ENCODE results near the gene TFR2. TPM values are rescaled to one million over a fixed set of nuclear protein-coding genes. Genes with fewer than 3 reads are reported as not detected.

TFR2 gene
- total and polyA plus RNA-seq, 2 donors (not counting 3 experiments of a cell fraction or from before 2014, with no cell fraction given): 0.37 to 0.60 TPM

DNA sequence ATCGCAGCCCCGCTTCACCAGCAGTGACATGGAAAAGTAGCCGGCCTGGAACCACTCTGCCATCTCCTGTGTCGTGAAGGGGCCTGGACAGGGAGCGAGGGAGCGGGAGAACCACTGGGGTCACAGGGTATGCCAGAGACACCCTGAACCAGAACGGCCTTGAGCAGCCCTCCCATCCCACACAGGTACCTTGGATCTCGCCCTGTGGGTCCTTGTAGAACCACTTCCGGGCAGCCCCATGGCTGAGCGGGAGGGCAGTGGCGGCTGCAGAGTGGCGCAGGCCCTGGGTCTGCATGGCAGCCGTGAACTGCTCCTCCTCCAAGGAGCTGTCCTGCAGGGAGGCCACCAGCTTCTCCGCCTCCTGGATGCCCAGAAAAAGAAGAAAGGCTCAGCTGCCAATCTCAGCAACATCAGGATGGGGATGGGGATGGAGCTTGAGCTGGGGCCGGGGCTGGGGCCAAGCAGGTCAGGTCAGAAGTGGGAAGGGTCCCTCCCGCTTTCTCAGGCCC is 43.2 kb upstream of the TFR2 start:
- Histone ChIP-seq H3K27ac (ENCODE audit: insufficient read depth, low read depth, low read length) (no peak overlapping the region), H3K9me1 (replicated peaks; ENCODE audit: control insufficient read depth, extremely low read depth, insufficient read depth, low read length) (no peaks in the 10 kb centered on the region), H4K20me1 (replicated peaks; ENCODE audit: control insufficient read depth, extremely low read depth, insufficient read depth, low read length) (no peaks in the 10 kb centered on the region), H3K4me3 (replicated peaks in 1 of 3; ENCODE audit: insufficient read depth in 1 of 3, low read depth in 1 of 3, low read length in 3 of 3) (no peak overlapping the region), H3K4me2 (ENCODE audit: insufficient read depth, low read length) (no peak overlapping the region), H3K79me2 (ENCODE audit: control insufficient read depth, insufficient read depth, low read length) (peaks cover 11% of the 10 kb centered on the region), H2AFZ (ENCODE audit: low read depth, low read length) (no peak overlapping the region), H3K36me3 (ENCODE audit: control insufficient read depth in 2 of 2, extremely low read depth in 1 of 2, insufficient read depth in 2 of 2, low read length in 2 of 2) (peaks cover 9 to 73% of the 10 kb centered on the region in 2 experiments), H3K9me3 (replicated peaks; ENCODE audit: control insufficient read depth, insufficient read depth, low read length) (no peaks in the 10 kb centered on the region), H3K4me1 (ENCODE audit: control insufficient read depth, extremely low read depth, insufficient read depth, low read length) (no peaks in the 10 kb centered on the region), H3K27me3 (ENCODE audit: control insufficient read depth in 2 of 2, insufficient read depth in 2 of 2, low read length in 2 of 2) (no peaks in the 10 kb centered on the region), H3K9ac (replicated peaks; ENCODE audit: extremely low read depth, insufficient read depth, low read length) (no peak overlapping the region)
- DNase-seq (ENCODE audit: low read depth, low spot score) (no peak), FAIRE-seq (no peak)
- ChIA-PET POLR2A (no interaction called here), CTCF (interaction anchor here (0.9 to 7.0 kb wide), 3 partner anchors 7 to 21 kb away, joined by 3 to 60 read pairs (median 4); partner anchors contain the start of gene POP7)
- dilution Hi-C loops (cut with MboI; ENCODE audit: extremely low pct_ligation_motif_present, low sequenced_read_pairs) (no loop called here), intact Hi-C loops (cut with micrococcal nuclease) (no loop called here)
- BruUV-seq (replicated peaks): no TSS peak
- TF ChIP-seq MYC (IDR thresholded peaks at IDR 0.05; ENCODE audit: low read depth, low read length) (no peak), JUN (IDR thresholded peaks at IDR 0.05; ENCODE audit: borderline replicate concordance, insufficient read depth, insufficient read length, low read depth) (no peak), POLR2AphosphoS5 (IDR thresholded peaks at IDR 0.05; ENCODE audit: insufficient read depth, low read depth, low read length) (no peak), FOS (IDR thresholded peaks at IDR 0.05; ENCODE audit: borderline replicate concordance, insufficient read depth, low read length) (no peak), POLR2A (IDR thresholded peaks at IDR 0.05; ENCODE audit: low read depth, low read length) (no peak), GATA2 (IDR thresholded peaks at IDR 0.05; ENCODE audit: insufficient read depth, insufficient read length, low read depth, low read length) (no peak), EZH2 (IDR thresholded peaks at IDR 0.05; ENCODE audit: borderline replicate concordance, low read depth, low read length, severe bottlenecking) (no peak)
- TF ChIP-seq, protein P1, sequence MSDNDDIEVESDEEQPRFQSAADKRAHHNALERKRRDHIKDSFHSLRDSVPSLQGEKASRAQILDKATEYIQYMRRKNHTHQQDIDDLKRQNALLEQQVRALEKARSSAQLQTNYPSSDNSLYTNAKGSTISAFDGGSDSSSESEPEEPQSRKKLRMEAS (IDR thresholded peaks at IDR 0.05; ENCODE audit: insufficient read depth, insufficient read length): no peak
- TF ChIP-seq, protein P2, sequence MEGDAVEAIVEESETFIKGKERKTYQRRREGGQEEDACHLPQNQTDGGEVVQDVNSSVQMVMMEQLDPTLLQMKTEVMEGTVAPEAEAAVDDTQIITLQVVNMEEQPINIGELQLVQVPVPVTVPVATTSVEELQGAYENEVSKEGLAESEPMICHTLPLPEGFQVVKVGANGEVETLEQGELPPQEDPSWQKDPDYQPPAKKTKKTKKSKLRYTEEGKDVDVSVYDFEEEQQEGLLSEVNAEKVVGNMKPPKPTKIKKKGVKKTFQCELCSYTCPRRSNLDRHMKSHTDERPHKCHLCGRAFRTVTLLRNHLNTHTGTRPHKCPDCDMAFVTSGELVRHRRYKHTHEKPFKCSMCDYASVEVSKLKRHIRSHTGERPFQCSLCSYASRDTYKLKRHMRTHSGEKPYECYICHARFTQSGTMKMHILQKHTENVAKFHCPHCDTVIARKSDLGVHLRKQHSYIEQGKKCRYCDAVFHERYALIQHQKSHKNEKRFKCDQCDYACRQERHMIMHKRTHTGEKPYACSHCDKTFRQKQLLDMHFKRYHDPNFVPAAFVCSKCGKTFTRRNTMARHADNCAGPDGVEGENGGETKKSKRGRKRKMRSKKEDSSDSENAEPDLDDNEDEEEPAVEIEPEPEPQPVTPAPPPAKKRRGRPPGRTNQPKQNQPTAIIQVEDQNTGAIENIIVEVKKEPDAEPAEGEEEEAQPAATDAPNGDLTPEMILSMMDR (IDR thresholded peaks at IDR 0.05; ENCODE audit: extremely low read depth in 1 of 2, insufficient read depth in 1 of 2, low read depth in 1 of 2, low read length in 2 of 2): no peak
